OCI-LY7 (cell line): ENCODE results near the gene SYTL3. TPM values are rescaled to one million over a fixed set of nuclear protein-coding genes. Genes with fewer than 3 reads are reported as not detected.

Experiments used
- BruUV-seq: library from RNA; stranded (reverse); fragments of 400-500 nt; replicated peaks from 2 replicates; lab custom pipeline; 2021; lab: Mats Ljungman, UMichigan
- CTCF ChIA-PET: fragments of 300-600 bp; sonication (Branson Sonifier 250); formaldehyde crosslinking; loops from one replicate; lab custom pipeline; 2022; ENCODE audit warnings: antibody characterized with exemption; ENCODE audit not compliant: unreplicated experiment; lab: Charles Lee
- POLR2A ChIA-PET: fragments of 300-600 bp; sonication (Branson Sonifier 250); formaldehyde crosslinking; loops from one replicate; lab custom pipeline; 2022; ENCODE audit warnings: antibody characterized with exemption; lab: Charles Lee
- DNase-seq: peaks from one replicate; pipeline ENCODE4 v3.0.0-alpha.2; 2015; ENCODE audit warnings: low spot score
- H2AFZ ChIP-seq: fragments of 200-600 bp; sonication (generic), shearing (Covaris generic); 2 replicates; pipeline ENCODE4 v1.6.1; 2014; ENCODE audit warnings: mild to moderate bottlenecking, antibody characterized with exemption, low read length, moderate library complexity
- H3K27ac ChIP-seq: fragments of 200-600 bp; sonication (generic); 2 replicates; pipeline ENCODE4 v1.5.1; 2014; ENCODE audit warnings: mixed run types, low read depth, mild to moderate bottlenecking, moderate library complexity, low read length, inconsistent platforms; ENCODE audit not compliant: poor library complexity, severe bottlenecking
- H3K36me3 ChIP-seq: fragments of 200-600 bp; sonication (generic); 2 replicates; pipeline ENCODE4 v1.6.1; 2014; ENCODE audit warnings: mild to moderate bottlenecking, antibody characterized with exemption, low read length, moderate library complexity, mixed read lengths; ENCODE audit not compliant: insufficient read depth
- H3K4me1 ChIP-seq: fragments of 200-600 bp; sonication (generic); 2 replicates; pipeline ENCODE4 v1.5.1; 2014; ENCODE audit warnings: mild to moderate bottlenecking, low read length; ENCODE audit not compliant: insufficient read depth, poor library complexity, severe bottlenecking
- H3K4me2 ChIP-seq: fragments of 200-600 bp; sonication (generic); 2 replicates; pipeline ENCODE4 v1.6.1; 2014; ENCODE audit warnings: mild to moderate bottlenecking, low read length
- H3K4me3 ChIP-seq: fragments of 200-600 bp; sonication (generic); 2 replicates; pipeline ENCODE4 v1.5.1; 2014; ENCODE audit warnings: mild to moderate bottlenecking, low read depth, low read length; ENCODE audit not compliant: poor library complexity, severe bottlenecking
- H3K79me2 ChIP-seq: fragments of 200-600 bp; sonication (generic); 2 replicates; pipeline ENCODE4 v1.6.1; 2016; ENCODE audit warnings: low read depth, mild to moderate bottlenecking, low read length, moderate library complexity, mixed read lengths; ENCODE audit not compliant: insufficient read depth
- H3K9me2 ChIP-seq: fragments of 200-600 bp; sonication (generic); 2 replicates; pipeline ENCODE4 v1.6.1; 2016; ENCODE audit warnings: mild to moderate bottlenecking, low read length, mixed read lengths; ENCODE audit not compliant: insufficient read depth
- H3K9me3 ChIP-seq: fragments of 200-600 bp; sonication (generic); 2 replicates; pipeline ENCODE4 v1.6.1; 2014; ENCODE audit warnings: mild to moderate bottlenecking, mixed run types, low read length, mixed read lengths
- H4K20me1 ChIP-seq: fragments of 200-600 bp; sonication (generic); 2 replicates; pipeline ENCODE4 v1.6.1; 2014; ENCODE audit warnings: mild to moderate bottlenecking, antibody characterized with exemption, low read length, moderate library complexity, mixed read lengths; ENCODE audit not compliant: insufficient read depth
- EZH2phosphoT487 ChIP-seq: fragments of 200-600 bp; sonication (generic); IDR thresholded peaks from 2 replicates; pipeline ENCODE4 v1.6.1; 2018; ENCODE audit warnings: low read depth, borderline replicate concordance, mild to moderate bottlenecking, mixed run types, antibody characterized with exemption, low read length, moderate library complexity, mixed read lengths
- intact Hi-C: fragments of 100-400 bp; cut with micrococcal nuclease; formaldehyde crosslinking; loops from one replicate; pipeline ENCODE4 v1.10.0; 2022; ENCODE audit not compliant: unreplicated experiment
- total RNA-seq, 2 experiments: library from RNA; depleted of rRNA in 1 of 2; stranded (reverse); fragments of >200 nt in 1 of 2; shearing (Covaris generic) in 1 of 2; gene quantifications; 2 replicates each; pipeline ENCODE4 v1.2.3, GENCODE V29; 2014 to 2022
- TF ChIP-seq, protein P1 (sequence below): fragments of 200-600 bp; sonication (generic); conservative IDR thresholded peaks from 2 replicates; pipeline ENCODE4 v1.5.1; 2014; ENCODE audit warnings: mild to moderate bottlenecking, antibody characterized with exemption, low read length, moderate library complexity, mixed read lengths

The SYTL3 gene
- total RNA-seq, 2 experiments from 2014 or later = 0.32 to 0.89 TPM

DNA sequence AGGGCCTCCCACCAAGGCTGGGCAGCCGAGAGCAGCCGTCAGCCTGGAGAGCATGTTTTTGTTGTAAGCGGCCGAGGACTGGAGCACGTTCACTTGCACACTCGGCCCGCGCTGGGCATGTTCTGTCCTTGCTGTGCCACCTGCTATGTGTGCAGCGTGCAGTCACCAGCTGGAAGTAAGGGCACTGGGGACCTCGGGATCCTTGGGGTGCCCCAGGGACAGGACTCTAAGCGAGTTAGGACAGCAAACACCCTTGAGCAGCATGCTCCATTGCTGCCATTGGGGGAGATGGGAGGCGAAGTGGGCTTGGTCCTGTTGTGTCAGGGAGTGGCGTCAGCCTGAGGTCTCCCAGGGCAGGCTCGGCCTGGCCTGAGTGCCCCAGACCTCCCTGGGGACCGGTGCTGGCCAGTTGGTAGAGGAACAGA lies 24.0 kb upstream of the SYTL3 start:
- Histone ChIP-seq H3K79me2 (no peaks in the 10 kb centered on the region), H3K4me2 (no peak overlapping the region), H3K27ac (no peak overlapping the region), H3K4me3 (no peak overlapping the region), H3K9me2 (no peaks in the 10 kb centered on the region), H3K36me3 (peaks cover 33% of the 10 kb centered on the region; the same call in 1 of the 2 replicates), H4K20me1 (no peaks in the 10 kb centered on the region), H2AFZ (no peak overlapping the region), H3K4me1 (no peaks in the 10 kb centered on the region), H3K9me3 (no peaks in the 10 kb centered on the region)
- CTCF ChIA-PET = interaction anchor here (0.6 kb wide), 1 partner anchor 238 kb away, joined by 3 read pairs; no protein-coding TSS in a partner anchor
- TF ChIP-seq EZH2phosphoT487 = no peak
- TF ChIP-seq, protein P1, sequence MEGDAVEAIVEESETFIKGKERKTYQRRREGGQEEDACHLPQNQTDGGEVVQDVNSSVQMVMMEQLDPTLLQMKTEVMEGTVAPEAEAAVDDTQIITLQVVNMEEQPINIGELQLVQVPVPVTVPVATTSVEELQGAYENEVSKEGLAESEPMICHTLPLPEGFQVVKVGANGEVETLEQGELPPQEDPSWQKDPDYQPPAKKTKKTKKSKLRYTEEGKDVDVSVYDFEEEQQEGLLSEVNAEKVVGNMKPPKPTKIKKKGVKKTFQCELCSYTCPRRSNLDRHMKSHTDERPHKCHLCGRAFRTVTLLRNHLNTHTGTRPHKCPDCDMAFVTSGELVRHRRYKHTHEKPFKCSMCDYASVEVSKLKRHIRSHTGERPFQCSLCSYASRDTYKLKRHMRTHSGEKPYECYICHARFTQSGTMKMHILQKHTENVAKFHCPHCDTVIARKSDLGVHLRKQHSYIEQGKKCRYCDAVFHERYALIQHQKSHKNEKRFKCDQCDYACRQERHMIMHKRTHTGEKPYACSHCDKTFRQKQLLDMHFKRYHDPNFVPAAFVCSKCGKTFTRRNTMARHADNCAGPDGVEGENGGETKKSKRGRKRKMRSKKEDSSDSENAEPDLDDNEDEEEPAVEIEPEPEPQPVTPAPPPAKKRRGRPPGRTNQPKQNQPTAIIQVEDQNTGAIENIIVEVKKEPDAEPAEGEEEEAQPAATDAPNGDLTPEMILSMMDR = no peak
- no peak for DNase-seq
- no TSS peak for BruUV-seq
- intact Hi-C loops = no loop called here
- POLR2A ChIA-PET = no interaction called here

DNA sequence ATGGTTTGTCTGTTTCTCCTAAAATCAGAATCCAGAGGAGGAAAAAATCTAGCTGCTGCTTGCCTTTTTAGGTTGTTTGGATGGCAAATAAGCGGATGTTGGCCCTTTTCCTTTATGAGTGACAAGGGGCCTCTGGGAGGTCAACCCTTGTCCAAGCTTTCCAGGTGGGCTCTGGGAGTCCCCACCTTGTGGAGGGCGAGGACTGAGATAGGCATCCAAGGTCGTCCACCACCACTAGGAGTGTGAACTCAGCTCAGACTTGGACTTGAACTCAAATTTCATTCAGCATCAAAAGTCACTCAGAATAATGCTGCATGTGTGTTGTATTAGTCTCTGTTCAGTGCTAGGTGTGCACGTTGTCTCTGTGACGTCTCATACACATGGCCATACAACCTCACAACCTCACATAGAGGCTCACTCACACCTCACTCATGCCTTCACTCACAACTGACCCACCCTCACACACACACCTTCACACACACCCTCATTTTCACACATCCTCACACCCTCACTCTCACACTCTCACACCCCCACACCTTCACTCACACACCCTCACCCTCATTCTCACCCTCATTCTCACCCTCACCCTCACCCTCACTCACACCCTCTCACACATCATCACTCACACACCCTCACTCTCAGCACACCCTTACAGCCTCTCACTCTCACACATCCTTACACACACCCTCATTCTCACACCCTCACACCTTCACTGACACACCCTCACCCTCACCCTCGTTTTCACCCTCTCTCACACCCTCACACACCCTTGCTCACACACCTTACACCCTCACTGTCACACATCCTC lies 23.3 kb upstream of the SYTL3 start:
- Histone ChIP-seq H2AFZ (no peak overlapping the region), H3K4me1 (no peaks in the 10 kb centered on the region), H4K20me1 (no peaks in the 10 kb centered on the region), H3K36me3 (peaks cover 38% of the 10 kb centered on the region; the same call in 1 of the 2 replicates), H3K79me2 (no peaks in the 10 kb centered on the region), H3K4me2 (no peak overlapping the region), H3K9me2 (no peaks in the 10 kb centered on the region), H3K9me3 (no peaks in the 10 kb centered on the region), H3K4me3 (no peak overlapping the region), H3K27ac (no peak overlapping the region)
- CTCF ChIA-PET = no interaction called here
- intact Hi-C loops = no loop called here
- no peak for TF ChIP-seq EZH2phosphoT487
- TF ChIP-seq, protein P1 = no peak
- POLR2A ChIA-PET = no interaction called here
- no TSS peak for BruUV-seq
- no peak for DNase-seq
